SKM-1 (cell line): Measurements from ENCODE around the gene ATP2B2.
A peak's percentile ranks its signal among the peaks of the same experiment; 100 is the strongest.
"Not testable (repeated sequence)": the region's sequence is repeated elsewhere in the genome, so short reads cannot be mapped to it uniquely, and the experiment has no call there.

Experiments used
- DNase-seq: peaks from one replicate; lab custom pipeline; 2025; ENCODE audit not compliant: unreplicated experiment; lab: John Stamatoyannopoulos, UW

ATP2B2 gene

DNA sequence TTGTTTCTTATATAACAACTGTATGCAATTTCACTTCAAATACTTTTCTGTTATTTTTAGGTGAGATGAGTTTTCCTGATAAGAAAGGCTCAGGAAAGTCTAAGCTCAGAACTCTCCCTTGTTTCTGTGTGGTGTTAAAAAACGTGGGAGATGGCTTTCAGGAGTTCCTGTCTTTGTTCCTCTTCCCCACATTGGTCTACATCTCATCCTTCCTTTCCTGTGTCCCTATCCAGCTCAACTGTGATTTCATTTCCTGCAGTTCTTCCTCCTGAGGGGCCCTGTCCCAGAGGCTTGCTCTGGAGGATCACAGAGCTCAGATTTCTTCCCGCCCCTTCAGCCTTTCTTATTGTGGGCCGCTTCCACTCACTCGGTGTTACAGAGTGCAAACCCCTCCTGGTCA, 195.7 kb downstream of the ATP2B2 start:
- no peak for DNase-seq

DNA sequence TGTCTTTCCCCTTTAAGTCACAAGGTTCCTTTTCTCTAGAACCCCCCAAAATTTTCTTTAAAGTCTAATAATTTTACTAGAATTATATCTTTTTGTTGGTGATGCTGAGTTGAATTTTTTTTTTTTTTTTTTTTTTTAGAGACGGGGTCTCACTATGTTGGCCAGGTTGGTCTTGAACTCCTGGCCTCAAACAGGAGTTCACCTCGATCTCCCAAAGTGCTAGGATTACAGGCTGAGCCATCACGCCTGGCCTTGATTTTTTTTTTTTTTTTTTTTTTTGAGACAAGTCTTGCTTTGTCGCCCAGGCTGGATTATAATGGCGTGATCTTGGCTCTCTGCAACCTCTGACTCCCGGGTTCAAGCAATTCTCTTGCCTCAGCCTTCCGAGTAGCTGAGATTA, 196.7 kb downstream of the ATP2B2 start:
- no peak for DNase-seq

DNA sequence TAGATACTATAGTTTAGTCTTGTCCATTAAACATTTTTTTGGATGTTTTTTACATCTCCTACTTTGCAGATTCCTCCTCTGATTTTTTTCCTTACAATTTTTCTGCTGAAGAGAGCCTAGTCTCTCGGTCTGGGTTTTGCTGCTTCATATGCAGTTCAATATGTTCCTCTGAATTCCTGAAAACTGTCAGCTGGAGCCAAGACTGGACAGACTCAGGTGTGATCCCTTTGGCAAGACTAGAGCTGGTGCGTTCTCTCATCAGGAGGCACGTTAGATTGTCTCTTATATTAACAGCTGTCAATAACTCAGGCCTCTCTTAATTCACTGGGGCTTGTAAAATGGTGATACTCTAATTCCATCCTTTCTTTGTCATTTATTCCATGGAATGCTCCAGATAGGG, 199.2 kb downstream of the ATP2B2 start:
- no peak for DNase-seq

- DNase-seq = no peak
Measured at GRCh38 chr3:10305331-10305902, 200.0 kb downstream of the ATP2B2 start.

DNA sequence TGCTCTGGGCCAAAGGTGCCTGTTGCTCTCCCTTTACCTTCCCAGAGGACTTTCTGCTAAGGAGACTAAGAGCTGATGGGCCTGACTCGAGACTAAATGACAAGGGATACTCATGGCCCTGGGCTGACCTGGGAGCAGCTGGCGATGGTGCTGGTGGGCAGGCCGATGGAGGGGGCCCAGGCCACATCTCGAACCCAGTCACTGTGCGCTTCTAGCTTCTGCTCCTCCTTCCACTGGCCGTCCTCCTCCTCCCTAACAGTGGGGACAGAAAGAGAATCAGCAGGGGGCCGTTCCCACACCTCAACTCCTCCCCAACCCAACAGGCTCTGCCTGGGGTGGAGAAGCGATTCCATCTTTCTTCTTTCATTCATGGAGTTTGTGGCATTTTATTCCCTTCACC, 200.5 kb downstream of the ATP2B2 start:
- DNase-seq = no peak

- no peak for DNase-seq
Measured at GRCh38 chr3:10303785-10304184, 201.6 kb downstream of the ATP2B2 start.

- no peak for DNase-seq
Measured at GRCh38 chr3:10303105-10303504, 202.3 kb downstream of the ATP2B2 start.

DNA sequence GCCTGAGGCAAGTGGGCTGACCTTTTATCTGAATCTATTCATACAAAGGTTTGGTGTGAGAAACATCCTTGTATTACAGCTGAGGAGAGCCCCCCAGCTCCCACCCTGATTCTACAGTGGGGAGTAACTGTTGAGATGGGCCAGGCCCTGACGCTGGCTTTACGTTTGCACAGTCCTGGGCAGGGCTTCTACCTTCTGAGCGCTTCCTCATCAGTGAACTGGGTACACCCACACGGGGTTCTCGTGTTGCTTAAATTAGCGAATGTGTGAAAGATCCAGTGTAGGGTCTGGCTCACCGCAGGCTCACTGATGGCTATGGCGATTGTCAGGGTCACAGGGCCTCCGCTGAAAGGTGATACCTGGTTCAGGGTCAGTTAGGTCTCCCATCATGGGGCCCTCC, 205.3 kb downstream of the ATP2B2 start:
- no peak for DNase-seq

- DNase-seq = no peak
Measured at GRCh38 chr3:10299679-10300078, 205.7 kb downstream of the ATP2B2 start.

- DNase-seq = no peak
Measured at GRCh38 chr3:10299175-10299574, 206.2 kb downstream of the ATP2B2 start.

DNA sequence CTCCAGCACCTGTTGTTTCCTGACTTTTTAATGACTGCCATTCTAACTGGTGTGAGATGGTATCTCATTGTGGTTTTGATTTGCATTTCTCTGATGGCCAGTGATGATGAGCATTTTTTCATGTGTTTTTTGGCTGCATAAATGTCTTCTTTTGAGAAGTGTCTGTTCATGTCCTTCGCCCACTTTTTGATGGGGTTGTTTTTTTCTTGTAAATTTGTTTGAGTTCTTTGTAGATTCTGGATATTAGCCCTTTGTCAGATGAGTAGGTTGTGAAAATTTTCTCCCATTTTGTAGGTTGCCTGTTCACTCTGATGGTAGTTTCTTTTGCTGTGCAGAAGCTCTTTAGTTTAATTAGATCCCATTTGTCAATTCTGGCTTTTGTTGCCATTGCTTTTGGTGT, 207.3 kb downstream of the ATP2B2 start:
- not testable (repeated sequence) for DNase-seq

GRCh38 chr3:10294030-10294586, 211.3 kb downstream of the ATP2B2 start:
- peak; percentile 52 for DNase-seq

- DNase-seq = peak; percentile 96
Measured at GRCh38 chr3:10292505-10293419, 212.6 kb downstream of the ATP2B2 start, which contains the start of gene GHRL. GHRL (minus strand) TSS chr3:10292947; CDS start chr3:10290180, 2,767 bp downstream.

GRCh38 chr3:10291641-10292040, 213.7 kb downstream of the ATP2B2 start:
- DNase-seq = no peak

DNA sequence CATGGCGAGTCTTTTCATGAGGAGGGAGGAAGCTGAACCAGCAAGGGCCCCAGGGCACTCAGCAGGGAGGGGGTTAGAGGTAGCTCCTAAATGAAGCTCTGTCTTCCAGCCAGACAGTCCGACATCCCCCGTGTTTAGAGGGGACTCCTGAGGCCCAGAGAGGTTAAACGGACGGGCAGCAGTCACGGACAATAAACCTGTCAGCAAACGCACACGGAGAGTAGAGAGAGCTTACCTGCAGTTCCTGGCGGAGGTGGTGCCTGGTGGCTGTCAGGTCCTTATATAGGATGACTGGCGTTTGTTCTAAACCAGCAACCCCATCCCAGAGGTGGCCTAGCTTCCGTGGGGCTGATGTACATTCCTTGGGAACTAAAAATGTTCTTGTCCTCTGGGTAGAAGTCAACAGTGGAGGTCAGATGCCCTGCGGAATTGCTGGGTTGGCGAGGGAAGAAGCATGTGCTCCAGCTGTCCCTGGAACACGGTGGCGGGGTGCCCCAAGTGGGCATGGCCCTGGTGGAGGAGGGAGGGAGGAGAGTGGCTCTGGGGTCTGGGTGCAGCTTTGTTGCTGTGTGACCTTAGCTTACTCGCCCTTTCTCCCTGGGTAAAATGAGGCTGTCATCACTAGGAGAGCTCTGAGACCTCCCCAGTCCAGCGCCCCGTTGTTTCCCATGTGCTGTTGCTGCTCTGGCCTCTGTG, 214.8 kb downstream of the ATP2B2 start:
- DNase-seq = no peak

DNA sequence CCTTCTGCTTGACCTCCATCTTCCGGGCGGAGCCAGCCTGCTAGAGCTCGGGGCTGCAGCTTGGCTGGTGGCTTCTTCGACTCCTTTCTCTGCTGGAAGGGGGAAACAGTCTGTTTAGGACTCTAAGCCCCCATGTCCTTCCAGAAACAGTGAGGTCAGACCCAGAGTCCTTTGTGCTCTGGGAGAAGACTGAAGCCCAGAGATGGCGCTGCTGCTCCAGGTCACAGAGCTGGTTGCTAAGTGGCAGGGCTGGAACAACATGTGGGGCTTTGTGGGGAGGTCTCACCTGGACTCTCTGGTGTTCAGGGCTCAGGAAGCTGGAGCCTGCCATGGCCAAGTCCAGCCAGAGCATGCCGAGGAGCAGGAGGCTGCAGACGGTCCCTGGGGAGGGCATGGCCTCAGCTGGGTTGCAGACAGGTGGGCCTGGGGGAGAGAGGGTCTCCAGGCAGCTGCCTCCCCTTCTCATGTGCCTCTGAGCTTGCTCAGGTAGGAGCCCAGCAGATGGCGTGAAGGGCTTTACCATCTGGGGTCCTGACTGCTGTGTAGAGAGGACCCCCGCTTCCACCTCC, 215.5 kb downstream of the ATP2B2 start:
- DNase-seq = no peak

DNA sequence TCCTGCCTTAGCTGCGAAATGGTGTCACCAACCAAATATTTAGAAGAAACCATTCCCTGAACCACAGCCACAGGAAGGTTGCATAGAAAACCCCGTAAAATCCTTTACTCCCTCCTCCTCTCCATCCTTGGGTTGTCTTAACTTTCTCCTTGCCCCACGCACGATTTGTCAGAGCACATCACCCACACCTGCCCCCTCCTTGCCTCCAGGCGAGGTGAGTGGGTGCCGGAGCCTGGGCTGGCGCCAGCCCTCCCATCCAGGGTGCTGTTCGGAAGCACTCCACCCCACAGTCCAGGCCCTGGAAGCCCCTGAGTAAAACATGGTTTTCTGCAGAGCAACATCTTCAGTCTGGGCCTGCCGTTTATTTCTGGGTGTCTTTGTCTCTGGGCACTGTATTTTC, 216.3 kb downstream of the ATP2B2 start:
- no peak for DNase-seq

DNA sequence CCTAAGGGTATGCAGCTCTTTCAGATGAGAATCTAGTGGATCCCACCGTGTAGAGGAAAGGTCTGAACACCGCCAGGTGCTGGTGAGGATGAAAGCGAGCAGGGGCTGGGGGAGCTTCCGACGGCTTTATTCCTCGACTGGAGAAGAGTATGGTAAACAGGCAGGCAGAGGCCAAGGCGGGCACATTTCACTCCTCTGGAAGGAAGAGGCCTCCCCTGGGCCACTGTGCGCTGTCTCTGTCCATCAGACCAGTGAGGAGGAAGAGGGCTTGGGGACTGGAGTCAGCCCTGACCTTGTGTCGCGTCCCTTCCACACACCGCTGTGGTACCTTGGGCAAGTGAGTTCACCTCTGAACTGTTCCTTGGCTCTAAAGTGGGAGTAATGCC, 216.8 kb downstream of the ATP2B2 start:
- no peak for DNase-seq

- DNase-seq = no peak
Measured at GRCh38 chr3:10287936-10288574, 217.3 kb downstream of the ATP2B2 start.

DNA sequence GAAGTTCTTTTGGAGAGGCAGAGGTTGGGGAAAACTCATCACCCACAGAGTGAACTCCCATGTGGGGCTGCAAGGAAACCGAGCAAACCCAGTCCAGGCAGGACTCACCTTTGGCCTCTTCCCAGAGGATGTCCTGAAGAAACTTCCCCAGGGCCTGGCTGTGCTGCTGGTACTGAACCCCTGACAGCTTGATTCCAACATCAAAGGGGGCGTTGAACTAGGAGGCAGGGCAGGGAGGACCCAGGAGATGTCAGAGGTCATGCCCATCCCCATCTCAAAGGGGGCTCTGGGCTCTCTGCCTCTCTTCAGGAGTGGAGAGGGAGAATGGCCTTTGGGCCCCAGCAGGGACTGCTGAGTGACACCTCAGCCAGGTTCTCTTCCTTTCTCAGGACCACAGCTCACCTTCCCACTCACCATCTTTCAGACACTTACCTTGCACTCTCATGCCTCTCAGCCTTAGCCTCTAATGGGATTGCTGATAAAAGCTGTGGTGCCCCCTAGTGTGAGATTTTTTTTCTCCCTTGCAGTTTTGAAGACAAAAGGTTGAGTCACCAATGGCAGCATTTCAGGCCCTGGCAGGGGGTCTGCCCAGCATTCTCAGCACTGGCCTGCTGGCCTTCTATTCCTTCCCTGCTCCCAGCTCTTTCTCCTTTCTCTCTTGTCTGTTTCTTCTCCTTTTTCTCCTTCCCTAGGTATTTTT, 218.6 kb downstream of the ATP2B2 start:
- no peak for DNase-seq
